Body of pancreas (tissue), 4 donors: ENCODE results near the gene RPL4. TPM values are rescaled to one million over a fixed set of nuclear protein-coding genes. Genes with fewer than 3 reads are reported as not detected.

Experiments used
- ATAC-seq: fragments of 150-250 bp; one replicate; pipeline ENCODE4 v1.9.1; 2016
- DNase-seq, 4 donors: peaks; one replicate each; pipeline ENCODE4 v3.0.0-alpha.2; 2019
- H3K27ac ChIP-seq, 4 donors: fragments of 200-600 bp; sonication (generic); 1 replicate in 3 of 4; 2 replicates in 1 of 4; pipeline versions ENCODE4 v1.5.1 to v1.6.1; 2016 to 2019; ENCODE audit warnings: mild to moderate bottlenecking in 1 of 4, mixed read lengths in 1 of 4, moderate library complexity in 1 of 4
- H3K27me3 ChIP-seq, 2 donors: fragments of 200-600 bp; sonication (generic); one replicate each; pipeline ENCODE4 v1.6.0; 2016; ENCODE audit warnings: mild to moderate bottlenecking in 1 of 2
- H3K36me3 ChIP-seq, 2 donors: fragments of 200-600 bp; sonication (generic); replicated peaks in 1 of 2; 2 replicates each; pipeline ENCODE4 v1.5.1; 2016; ENCODE audit warnings: low read depth in 2 of 2; ENCODE audit not compliant: insufficient read depth in 1 of 2
- H3K4me1 ChIP-seq: fragments of 200-600 bp; sonication (generic); one replicate; pipeline ENCODE4 v1.6.0; 2016
- H3K4me3 ChIP-seq, 2 donors: fragments of 200-600 bp; sonication (generic); 1 replicate in 1 of 2; 2 replicates in 1 of 2; pipeline ENCODE4 v1.5.1; 2016 to 2019
- H3K9me3 ChIP-seq, 3 donors: fragments of 200-600 bp; sonication (generic); 1 replicate in 2 of 3; 2 replicates in 1 of 3; pipeline ENCODE4 v1.5.1; 2016
- POLR2A ChIP-seq, 3 donors: fragments of 450-650 bp; IDR thresholded peaks; one replicate each; pipeline ENCODE4 v1.6.1; 2016; ENCODE audit warnings: antibody characterized with exemption in 3 of 3, mild to moderate bottlenecking in 2 of 3
- WGBS, 2 donors: methylation state at CpG; one replicate each; pipeline ENCODE4 v1.1.5; 2017; 5-methylcytosine and 5-hydroxymethylcytosine counted together
- intact Hi-C: fragments of 100-400 bp; cut with DNase I; formaldehyde crosslinking; loops from one replicate; pipeline ENCODE4 v1.15.1; 2023
- total RNA-seq, 2 donors: library from RNA; depleted of rRNA; stranded (reverse); fragments of >200 nt; gene quantifications; one replicate each; pipeline ENCODE4 v1.1.0, GENCODE V29; 2016
- TF ChIP-seq, protein P1 (sequence below), 7 experiments: fragments of 450-650 bp in 4 of 7; fragments of 200-600 bp in 3 of 7; sonication (generic) in 3 of 7; IDR thresholded peaks; one replicate each; pipeline ENCODE4 v1.5.1; 2016 to 2019; ENCODE audit warnings: antibody characterized with exemption in 7 of 7

The RPL4 gene
- 1,000 to 10,000 TPM in 1 of 2 donors, 100 to 1,000 TPM in 1; 789 to 1,823 TPM for total RNA-seq

DNA sequence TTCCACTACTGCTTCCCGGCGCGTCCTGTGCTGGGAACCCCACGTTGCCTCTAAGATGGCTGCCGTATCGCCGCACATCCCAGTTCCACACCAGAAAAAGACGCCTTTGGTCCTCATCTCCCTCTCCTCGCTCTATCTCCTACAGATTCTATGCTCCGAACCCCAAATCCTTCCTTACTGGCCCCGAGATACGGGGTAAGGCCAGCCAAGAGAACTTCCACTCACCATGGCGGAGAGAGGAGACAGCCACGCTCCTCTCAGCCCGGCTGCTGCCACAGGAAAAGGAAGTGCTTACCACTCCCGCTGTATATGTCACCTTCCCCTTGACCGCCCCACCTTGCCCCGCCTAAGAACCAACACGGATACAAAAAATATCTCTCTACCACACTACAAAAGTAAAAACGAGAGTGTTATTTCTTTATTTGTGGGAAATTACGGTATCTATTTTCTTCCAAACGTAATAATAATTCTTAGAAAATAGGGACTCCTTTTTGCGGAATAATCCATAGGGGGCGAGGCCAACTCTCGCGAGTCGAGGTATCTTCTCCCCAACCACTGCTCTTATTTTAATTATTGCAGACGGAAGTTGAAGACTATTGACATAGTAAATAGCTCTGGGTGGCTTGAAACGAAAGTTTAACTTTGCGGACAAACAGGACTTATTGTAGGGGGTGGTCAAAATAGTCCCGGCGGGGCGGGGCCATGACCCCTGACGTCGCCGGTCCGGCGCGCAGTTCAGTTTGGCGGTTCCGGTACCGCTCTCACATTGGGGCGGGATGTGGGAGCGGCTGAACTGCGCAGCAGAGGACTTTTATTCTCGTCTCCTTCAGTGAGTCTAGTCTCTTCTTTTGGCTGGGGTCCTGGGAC lies at the start of gene RPL4, which contains the start of gene ZWILCH:
TSS of gene RPL4 (minus strand) at position 293 of the 867 bp plus-strand sequence. CDS start at position 228, 65 bp downstream.
TSS of gene ZWILCH (plus strand) at position 764 of the 867 bp plus-strand sequence. CDS start at position 777, 13 bp downstream.
- intact Hi-C loops, result no loop called here
- TF ChIP-seq POLR2A (IDR thresholded peaks at IDR 0.05), result peak; percentile 82 to 99 (median 98)
- TF ChIP-seq, protein P1, sequence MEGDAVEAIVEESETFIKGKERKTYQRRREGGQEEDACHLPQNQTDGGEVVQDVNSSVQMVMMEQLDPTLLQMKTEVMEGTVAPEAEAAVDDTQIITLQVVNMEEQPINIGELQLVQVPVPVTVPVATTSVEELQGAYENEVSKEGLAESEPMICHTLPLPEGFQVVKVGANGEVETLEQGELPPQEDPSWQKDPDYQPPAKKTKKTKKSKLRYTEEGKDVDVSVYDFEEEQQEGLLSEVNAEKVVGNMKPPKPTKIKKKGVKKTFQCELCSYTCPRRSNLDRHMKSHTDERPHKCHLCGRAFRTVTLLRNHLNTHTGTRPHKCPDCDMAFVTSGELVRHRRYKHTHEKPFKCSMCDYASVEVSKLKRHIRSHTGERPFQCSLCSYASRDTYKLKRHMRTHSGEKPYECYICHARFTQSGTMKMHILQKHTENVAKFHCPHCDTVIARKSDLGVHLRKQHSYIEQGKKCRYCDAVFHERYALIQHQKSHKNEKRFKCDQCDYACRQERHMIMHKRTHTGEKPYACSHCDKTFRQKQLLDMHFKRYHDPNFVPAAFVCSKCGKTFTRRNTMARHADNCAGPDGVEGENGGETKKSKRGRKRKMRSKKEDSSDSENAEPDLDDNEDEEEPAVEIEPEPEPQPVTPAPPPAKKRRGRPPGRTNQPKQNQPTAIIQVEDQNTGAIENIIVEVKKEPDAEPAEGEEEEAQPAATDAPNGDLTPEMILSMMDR (IDR thresholded peaks at IDR 0.05), result peak in 2 of 7 experiments; percentile 19 to 26

DNA sequence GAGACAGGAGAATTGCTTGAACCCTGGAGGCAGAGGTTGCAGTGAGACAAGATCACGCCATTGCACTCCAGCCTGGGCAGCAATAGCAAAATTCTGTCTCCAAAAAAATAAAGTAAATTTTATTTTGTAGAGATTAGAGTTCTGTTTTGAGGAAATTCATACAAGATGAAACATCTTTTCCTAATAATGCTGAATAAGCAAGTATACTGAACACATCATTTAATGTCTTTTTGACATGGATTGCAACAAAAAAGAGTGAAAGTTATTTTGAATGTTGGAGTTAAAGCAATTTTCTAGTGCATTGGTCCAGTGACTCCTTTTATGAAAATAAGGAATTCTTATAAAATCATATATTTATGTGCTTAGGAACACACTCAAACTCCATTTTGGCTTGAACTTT lies 40.6 kb upstream of the RPL4 start:
- ATAC-seq (no peak), DNase-seq (no peak)
- no peaks in the 10 kb centered on the region for H3K9me3 ChIP-seq
- H3K27me3 ChIP-seq, result no peaks in the 10 kb centered on the region
- intact Hi-C loops, result no loop called here
- no peak for TF ChIP-seq POLR2A (IDR thresholded peaks at IDR 0.05)
- TF ChIP-seq, protein P1 (IDR thresholded peaks at IDR 0.05), result no peak
- no peak overlapping the region for H3K27ac ChIP-seq
- WGBS, 2 donors, result 100% methylated on average over 1 of the region's 1 CpG
- H3K36me3 ChIP-seq, result no peaks in the 10 kb centered on the region
- H3K4me1 ChIP-seq, result no peaks in the 10 kb centered on the region
- H3K4me3 ChIP-seq, result no peak overlapping the region

More for the DNA sequence above, at the start of gene RPL4, which contains the start of gene ZWILCH:
- H3K27ac ChIP-seq, result peak within 1 kb of the TSS; percentile 64 to 95 (median 92)
- DNase-seq (peak; percentile 73 to 83 (median 80)), ATAC-seq (peak; percentile 88)
- H3K4me3 ChIP-seq, result peak within 1 kb of the TSS; percentile 64 to 92
- H3K27me3 ChIP-seq, result no peaks in the 10 kb centered on the region
- H3K36me3 ChIP-seq, result peaks cover 7 to 20% of the 10 kb centered on the region in 2 donors
- H3K9me3 ChIP-seq, result no peaks in the 10 kb centered on the region
- WGBS, 2 donors, result 0 to 1% methylated on average over 36 to 46 of the region's 46 CpGs
- H3K4me1 ChIP-seq, result peaks cover 27% of the 10 kb centered on the region

DNA sequence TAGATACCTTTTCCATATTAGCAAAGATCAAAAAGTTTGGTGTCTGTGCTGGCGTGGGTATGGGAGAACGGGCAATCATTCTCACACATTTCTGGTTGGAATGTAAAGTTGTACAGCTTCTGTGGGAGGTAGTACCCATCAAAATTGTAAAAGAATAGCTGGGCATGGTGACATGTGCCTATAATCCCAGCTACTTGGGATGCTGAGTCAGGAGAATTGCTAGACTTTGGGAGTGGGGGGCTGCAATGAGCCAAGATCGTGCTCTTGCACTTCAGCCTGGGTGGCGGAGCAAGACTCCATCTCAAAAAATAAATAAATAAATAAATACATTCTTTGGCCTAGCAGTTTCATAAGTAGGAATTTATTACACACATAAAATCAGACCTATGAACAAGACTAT lies 38.2 kb upstream of the RPL4 start:
- no peak for ATAC-seq
- Histone ChIP-seq H3K27ac (no peak overlapping the region), H3K4me1 (no peaks in the 10 kb centered on the region), H3K27me3 (no peaks in the 10 kb centered on the region), H3K36me3 (no peaks in the 10 kb centered on the region), H3K9me3 (no peaks in the 10 kb centered on the region), H3K4me3 (no peak overlapping the region)
- intact Hi-C loops, result no loop called here
- DNase-seq, result no peak
- TF ChIP-seq POLR2A (IDR thresholded peaks at IDR 0.05), result no peak
- WGBS, 2 donors, result 96 to 99% methylated on average over 4 of the region's 4 CpGs

DNA sequence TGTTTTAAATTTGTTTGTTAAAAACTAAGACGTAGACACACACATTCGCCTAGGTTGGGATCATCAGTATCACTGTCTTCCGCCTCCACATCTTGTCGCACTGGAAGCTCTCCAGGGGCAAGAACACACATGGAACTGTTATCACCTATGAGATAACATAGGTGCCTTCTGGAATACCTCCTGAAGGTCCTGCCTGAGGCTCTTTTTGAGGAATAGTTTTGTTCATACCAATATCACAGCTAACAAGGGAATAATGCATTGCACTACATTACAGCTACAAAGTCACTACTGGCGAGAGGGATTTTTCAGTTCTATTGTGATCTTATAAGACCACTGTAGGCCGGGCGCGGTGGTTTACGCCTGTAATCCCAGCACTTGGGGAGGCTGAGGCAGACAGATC lies 30.4 kb upstream of the RPL4 start:
- DNase-seq (no peak), ATAC-seq (no peak)
- Histone ChIP-seq H3K9me3 (no peaks in the 10 kb centered on the region), H3K4me3 (no peak overlapping the region), H3K36me3 (no peaks in the 10 kb centered on the region), H3K27me3 (no peaks in the 10 kb centered on the region), H3K4me1 (no peaks in the 10 kb centered on the region), H3K27ac (no peak overlapping the region)
- intact Hi-C loops, result no loop called here
- WGBS, 2 donors, result 93 to 94% methylated on average over 9 of the region's 9 CpGs
- no peak for TF ChIP-seq POLR2A (IDR thresholded peaks at IDR 0.05)
- TF ChIP-seq, protein P1 (IDR thresholded peaks at IDR 0.05), result no peak

DNA sequence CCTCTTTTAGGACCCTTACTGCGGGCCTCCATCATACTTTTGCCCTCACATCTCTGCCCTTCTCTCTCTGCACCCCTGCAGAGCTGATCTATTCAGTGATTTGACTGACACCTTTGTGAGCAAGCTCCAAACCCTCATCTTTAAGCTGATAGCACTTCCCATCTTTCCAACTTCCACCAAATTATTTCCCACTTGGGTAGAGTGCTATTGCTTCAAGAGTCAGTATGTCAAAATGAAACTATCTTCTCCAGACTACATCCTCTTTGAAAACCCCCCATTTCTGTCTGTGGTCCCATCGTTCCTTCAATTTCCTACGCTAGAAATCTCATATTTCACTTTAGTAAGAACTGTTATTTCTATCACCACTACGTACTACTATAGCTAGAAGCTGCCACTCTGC lies 20.2 kb upstream of the RPL4 start:
- Histone ChIP-seq H3K36me3 (peaks cover 0 to 3% of the 10 kb centered on the region in 2 donors), H3K27ac (no peak overlapping the region), H3K9me3 (no peaks in the 10 kb centered on the region), H3K4me1 (no peaks in the 10 kb centered on the region), H3K4me3 (no peak overlapping the region), H3K27me3 (no peaks in the 10 kb centered on the region)
- TF ChIP-seq, protein P1 (IDR thresholded peaks at IDR 0.05), result no peak
- TF ChIP-seq POLR2A (IDR thresholded peaks at IDR 0.05), result no peak
- ATAC-seq, result no peak
- no peak for DNase-seq
- intact Hi-C loops, result no loop called here
- 61 to 92% methylated on average over 4 of the region's 4 CpGs for WGBS, 2 donors
